ENCODE measurements around the gene WNT3A. TPM values are rescaled to one million over a fixed set of nuclear protein-coding genes. Genes with fewer than 3 reads are reported as not detected.
A peak's percentile ranks its signal among the peaks of the same experiment; 100 is the strongest.

WNT3A gene
- total and polyA plus RNA-seq, 9 of the 15 experiments (the other 6 are each of a cell fraction or from before 2014, with no cell fraction given), result not detected

DNA sequence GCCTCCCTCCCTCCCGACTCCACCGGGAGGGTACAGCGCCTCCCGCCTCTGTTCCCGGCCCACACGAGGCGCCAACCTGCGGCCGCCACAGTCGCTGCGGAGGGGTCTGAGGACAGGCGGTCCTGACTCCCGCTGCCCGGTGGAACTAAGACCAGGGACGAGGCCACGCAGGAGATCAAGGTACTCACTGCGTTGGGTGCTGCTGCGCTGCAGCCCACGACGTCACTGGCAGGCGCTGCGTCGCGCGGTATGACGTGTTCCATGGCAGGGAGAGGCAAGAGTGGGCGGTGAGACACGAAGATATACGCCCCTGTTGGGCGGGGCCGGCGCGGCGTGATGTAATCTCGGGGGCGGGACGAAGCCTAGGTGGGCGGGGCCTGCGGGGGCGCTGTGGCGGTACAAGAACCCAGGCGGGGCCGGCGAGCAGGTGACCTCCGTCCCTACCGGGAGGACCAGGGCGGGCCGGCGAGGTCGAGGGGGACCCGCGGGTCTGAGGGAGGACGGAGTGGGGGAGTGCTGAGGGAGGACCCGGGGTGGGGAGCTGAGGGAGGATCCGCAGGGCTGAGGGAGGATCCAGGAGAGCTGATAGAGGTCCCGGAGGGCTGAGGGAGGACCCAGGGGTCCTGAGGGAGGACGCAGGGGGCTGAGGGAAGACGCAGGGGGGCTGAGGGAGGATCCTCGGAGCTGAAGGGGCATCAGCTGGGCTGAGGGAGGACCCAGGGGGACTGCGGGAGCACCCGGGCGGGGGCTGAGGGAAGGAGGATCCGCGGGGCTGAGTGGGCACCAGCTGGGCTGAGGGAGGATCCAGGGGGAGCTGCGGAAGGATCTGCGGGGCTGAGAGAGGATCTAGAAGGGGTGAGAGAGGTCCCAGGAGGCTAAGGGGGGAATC, 102.5 kb downstream of the WNT3A start, which contains the start of gene MRPL55 (continued):
- TF ChIP-seq MTA3 (IDR thresholded peaks at IDR 0.05; ENCODE audit: borderline replicate concordance) (peak; percentile 82; the same call in 1 of the 2 replicates), NFRKB (IDR thresholded peaks at IDR 0.05; ENCODE audit: low read depth) (no peak; the same call in 1 of the 2 replicates), ZEB2 (IDR thresholded peaks at IDR 0.05) (0 out of 2 replicates have a peak, but pooled peaks have one; percentile 17), TOE1 (IDR thresholded peaks at IDR 0.05; ENCODE audit: borderline replicate concordance) (peak; percentile 44), TOE1 (CRISPR knock-in tag; IDR thresholded peaks at IDR 0.05; ENCODE audit: borderline replicate concordance, low read depth) (peak; percentile 86; the same call in 1 of the 2 replicates), ZNF707 (CRISPR knock-in tag; conservative IDR thresholded peaks at IDR 0.05) (no peak), YBX1 (IDR thresholded peaks at IDR 0.05) (no peak), MEF2D (tag; conservative IDR thresholded peaks at IDR 0.05; ENCODE audit: low read depth) (no peak)
- TF ChIP-seq, protein P1, sequence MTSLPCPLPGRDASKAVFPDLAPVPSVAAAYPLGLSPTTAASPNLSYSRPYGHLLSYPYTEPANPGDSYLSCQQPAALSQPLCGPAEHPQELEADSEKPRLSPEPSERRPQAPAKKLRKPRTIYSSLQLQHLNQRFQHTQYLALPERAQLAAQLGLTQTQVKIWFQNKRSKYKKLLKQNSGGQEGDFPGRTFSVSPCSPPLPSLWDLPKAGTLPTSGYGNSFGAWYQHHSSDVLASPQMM (CRISPR knock-in tag; IDR thresholded peaks at IDR 0.05), result no peak
- TF ChIP-seq, protein P2, sequence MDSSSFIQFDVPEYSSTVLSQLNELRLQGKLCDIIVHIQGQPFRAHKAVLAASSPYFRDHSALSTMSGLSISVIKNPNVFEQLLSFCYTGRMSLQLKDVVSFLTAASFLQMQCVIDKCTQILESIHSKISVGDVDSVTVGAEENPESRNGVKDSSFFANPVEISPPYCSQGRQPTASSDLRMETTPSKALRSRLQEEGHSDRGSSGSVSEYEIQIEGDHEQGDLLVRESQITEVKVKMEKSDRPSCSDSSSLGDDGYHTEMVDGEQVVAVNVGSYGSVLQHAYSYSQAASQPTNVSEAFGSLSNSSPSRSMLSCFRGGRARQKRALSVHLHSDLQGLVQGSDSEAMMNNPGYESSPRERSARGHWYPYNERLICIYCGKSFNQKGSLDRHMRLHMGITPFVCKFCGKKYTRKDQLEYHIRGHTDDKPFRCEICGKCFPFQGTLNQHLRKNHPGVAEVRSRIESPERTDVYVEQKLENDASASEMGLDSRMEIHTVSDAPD (CRISPR knock-in tag; IDR thresholded peaks at IDR 0.05), result no peak
- TF ChIP-seq, protein P3, sequence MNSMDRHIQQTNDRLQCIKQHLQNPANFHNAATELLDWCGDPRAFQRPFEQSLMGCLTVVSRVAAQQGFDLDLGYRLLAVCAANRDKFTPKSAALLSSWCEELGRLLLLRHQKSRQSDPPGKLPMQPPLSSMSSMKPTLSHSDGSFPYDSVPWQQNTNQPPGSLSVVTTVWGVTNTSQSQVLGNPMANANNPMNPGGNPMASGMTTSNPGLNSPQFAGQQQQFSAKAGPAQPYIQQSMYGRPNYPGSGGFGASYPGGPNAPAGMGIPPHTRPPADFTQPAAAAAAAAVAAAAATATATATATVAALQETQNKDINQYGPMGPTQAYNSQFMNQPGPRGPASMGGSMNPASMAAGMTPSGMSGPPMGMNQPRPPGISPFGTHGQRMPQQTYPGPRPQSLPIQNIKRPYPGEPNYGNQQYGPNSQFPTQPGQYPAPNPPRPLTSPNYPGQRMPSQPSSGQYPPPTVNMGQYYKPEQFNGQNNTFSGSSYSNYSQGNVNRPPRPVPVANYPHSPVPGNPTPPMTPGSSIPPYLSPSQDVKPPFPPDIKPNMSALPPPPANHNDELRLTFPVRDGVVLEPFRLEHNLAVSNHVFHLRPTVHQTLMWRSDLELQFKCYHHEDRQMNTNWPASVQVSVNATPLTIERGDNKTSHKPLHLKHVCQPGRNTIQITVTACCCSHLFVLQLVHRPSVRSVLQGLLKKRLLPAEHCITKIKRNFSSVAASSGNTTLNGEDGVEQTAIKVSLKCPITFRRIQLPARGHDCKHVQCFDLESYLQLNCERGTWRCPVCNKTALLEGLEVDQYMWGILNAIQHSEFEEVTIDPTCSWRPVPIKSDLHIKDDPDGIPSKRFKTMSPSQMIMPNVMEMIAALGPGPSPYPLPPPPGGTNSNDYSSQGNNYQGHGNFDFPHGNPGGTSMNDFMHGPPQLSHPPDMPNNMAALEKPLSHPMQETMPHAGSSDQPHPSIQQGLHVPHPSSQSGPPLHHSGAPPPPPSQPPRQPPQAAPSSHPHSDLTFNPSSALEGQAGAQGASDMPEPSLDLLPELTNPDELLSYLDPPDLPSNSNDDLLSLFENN (IDR thresholded peaks at IDR 0.05; ENCODE audit: low read depth in 2 of 2, low read length in 2 of 2), result no peak
- TF ChIP-seq, protein P4, sequence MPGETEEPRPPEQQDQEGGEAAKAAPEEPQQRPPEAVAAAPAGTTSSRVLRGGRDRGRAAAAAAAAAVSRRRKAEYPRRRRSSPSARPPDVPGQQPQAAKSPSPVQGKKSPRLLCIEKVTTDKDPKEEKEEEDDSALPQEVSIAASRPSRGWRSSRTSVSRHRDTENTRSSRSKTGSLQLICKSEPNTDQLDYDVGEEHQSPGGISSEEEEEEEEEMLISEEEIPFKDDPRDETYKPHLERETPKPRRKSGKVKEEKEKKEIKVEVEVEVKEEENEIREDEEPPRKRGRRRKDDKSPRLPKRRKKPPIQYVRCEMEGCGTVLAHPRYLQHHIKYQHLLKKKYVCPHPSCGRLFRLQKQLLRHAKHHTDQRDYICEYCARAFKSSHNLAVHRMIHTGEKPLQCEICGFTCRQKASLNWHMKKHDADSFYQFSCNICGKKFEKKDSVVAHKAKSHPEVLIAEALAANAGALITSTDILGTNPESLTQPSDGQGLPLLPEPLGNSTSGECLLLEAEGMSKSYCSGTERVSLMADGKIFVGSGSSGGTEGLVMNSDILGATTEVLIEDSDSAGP (CRISPR knock-in tag; IDR thresholded peaks at IDR 0.05), result no peak
- TF ChIP-seq, protein P5, sequence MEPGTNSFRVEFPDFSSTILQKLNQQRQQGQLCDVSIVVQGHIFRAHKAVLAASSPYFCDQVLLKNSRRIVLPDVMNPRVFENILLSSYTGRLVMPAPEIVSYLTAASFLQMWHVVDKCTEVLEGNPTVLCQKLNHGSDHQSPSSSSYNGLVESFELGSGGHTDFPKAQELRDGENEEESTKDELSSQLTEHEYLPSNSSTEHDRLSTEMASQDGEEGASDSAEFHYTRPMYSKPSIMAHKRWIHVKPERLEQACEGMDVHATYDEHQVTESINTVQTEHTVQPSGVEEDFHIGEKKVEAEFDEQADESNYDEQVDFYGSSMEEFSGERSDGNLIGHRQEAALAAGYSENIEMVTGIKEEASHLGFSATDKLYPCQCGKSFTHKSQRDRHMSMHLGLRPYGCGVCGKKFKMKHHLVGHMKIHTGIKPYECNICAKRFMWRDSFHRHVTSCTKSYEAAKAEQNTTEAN (CRISPR knock-in tag; IDR thresholded peaks at IDR 0.05), result no peak; the same call in 1 of the 2 replicates
- TF ChIP-seq, protein P6, sequence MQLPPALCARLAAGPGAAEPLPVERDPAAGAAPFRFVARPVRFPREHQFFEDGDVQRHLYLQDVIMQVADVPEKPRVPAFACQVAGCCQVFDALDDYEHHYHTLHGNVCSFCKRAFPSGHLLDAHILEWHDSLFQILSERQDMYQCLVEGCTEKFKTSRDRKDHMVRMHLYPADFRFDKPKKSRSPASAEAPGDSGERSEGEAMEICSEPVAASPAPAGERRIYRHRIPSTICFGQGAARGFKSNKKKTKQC (CRISPR knock-in tag; IDR thresholded peaks at IDR 0.05), result peak; percentile 74; the same call in 1 of the 2 replicates
